H1 (cell line): ENCODE results near the gene GFM1. TPM values are rescaled to one million over a fixed set of nuclear protein-coding genes. Genes with fewer than 3 reads are reported as not detected.

Experiments used
- CTCF ChIA-PET: fragments of 300-600 bp; sonication (Branson Sonifier 250); formaldehyde crosslinking; loops from one replicate; lab custom pipeline; 2021; ENCODE audit not compliant: partially characterized antibody; lab: Charles Lee
- POLR2A ChIA-PET: fragments of 300-600 bp; sonication (Branson Sonifier 250); formaldehyde crosslinking; loops from one replicate; lab custom pipeline; 2021; ENCODE audit warnings: inconsistent platforms; ENCODE audit not compliant: partially characterized antibody; lab: Charles Lee
- DNase-seq, 2 experiments: peaks; one replicate each; pipeline versions ENCODE4 v3.0.0 to v3.0.0-alpha.2; 2010 to 2022; ENCODE audit warnings: low spot score in 2 of 2, low read depth in 1 of 2, mixed read lengths in 1 of 2
- FAIRE-seq: peaks from 2 replicates; lab custom pipeline; 2011; peaks lifted over from hg19 to GRCh38; lab: Jason Lieb, UNC
- H2AFZ ChIP-seq: 2 replicates; pipeline ENCODE4 v1.8.1; 2012; ENCODE audit warnings: low read length, inconsistent platforms
- H2AK5ac ChIP-seq: 2 replicates; pipeline ENCODE4 v1.6.1; 2013; ENCODE audit warnings: low read depth, low read length
- H2BK120ac ChIP-seq: replicated peaks from 2 replicates; pipeline ENCODE3; 2013; ENCODE audit warnings: low read depth, low read length, inconsistent platforms
- H2BK12ac ChIP-seq: 2 replicates; pipeline ENCODE4 v1.6.1; 2013; ENCODE audit warnings: low read depth, low read length
- H2BK15ac ChIP-seq: 2 replicates; pipeline ENCODE4 v1.6.1; 2013; ENCODE audit warnings: low read length
- H2BK20ac ChIP-seq: 2 replicates; pipeline ENCODE4 v1.6.1; 2013; ENCODE audit warnings: low read length
- H2BK5ac ChIP-seq: 2 replicates; pipeline ENCODE4 v1.6.1; 2013; ENCODE audit warnings: low read depth, low read length
- H3K14ac ChIP-seq: 2 replicates; pipeline ENCODE4 v1.6.1; 2013; ENCODE audit warnings: inconsistent platforms; ENCODE audit not compliant: insufficient read length
- H3K18ac ChIP-seq: 2 replicates; pipeline ENCODE4 v1.6.1; 2013; ENCODE audit warnings: low read length; ENCODE audit errors: extremely low read depth
- H3K23ac ChIP-seq: 2 replicates; pipeline ENCODE4 v1.6.1; 2013; ENCODE audit warnings: inconsistent platforms; ENCODE audit not compliant: insufficient read length
- H3K23me2 ChIP-seq: 2 replicates; pipeline ENCODE4 v1.6.1; 2013; ENCODE audit warnings: low read depth, low read length
- H3K27ac ChIP-seq: 2 replicates; pipeline ENCODE4 v1.6.1; 2011; ENCODE audit warnings: low read depth, low read length, inconsistent platforms
- H3K27me3 ChIP-seq, 4 experiments: replicated peaks in 1 of 4; 1 replicate in 1 of 4; 2 replicates in 3 of 4; pipeline versions ENCODE4 v1.6.1 to v1.8.1; 2011 to 2013; ENCODE audit warnings: low read length in 3 of 4, mild to moderate bottlenecking in 3 of 4, inconsistent platforms in 2 of 4, mixed read lengths in 2 of 4, moderate library complexity in 1 of 4; ENCODE audit not compliant: control insufficient read depth in 3 of 4, insufficient read depth in 3 of 4; ENCODE audit errors: extremely low read depth in 1 of 4
- H3K36me3 ChIP-seq, 4 experiments: 2 replicates each; pipeline versions ENCODE4 v1.6.1 to v1.8.1; 2011 to 2013; ENCODE audit warnings: mild to moderate bottlenecking in 4 of 4, low read length in 3 of 4, moderate library complexity in 2 of 4, control low read depth in 1 of 4, inconsistent platforms in 1 of 4; ENCODE audit not compliant: insufficient read depth in 4 of 4, control insufficient read depth in 2 of 4
- H3K4ac ChIP-seq: replicated peaks from 2 replicates; pipeline ENCODE3; 2013; ENCODE audit warnings: low read length, low read depth, mixed read lengths, inconsistent platforms; ENCODE audit not compliant: insufficient read length
- H3K4me1 ChIP-seq, 4 experiments: replicated peaks in 1 of 4; 1 replicate in 1 of 4; 2 replicates in 3 of 4; pipeline versions ENCODE4 v1.6.1 to v1.8.1; 2011 to 2013; ENCODE audit warnings: low read length in 3 of 4, inconsistent platforms in 2 of 4, mixed read lengths in 1 of 4; ENCODE audit not compliant: insufficient read depth in 4 of 4, control insufficient read depth in 3 of 4
- H3K4me2 ChIP-seq, 2 experiments: 2 replicates each; pipeline versions ENCODE4 v1.6.1 to v1.8.1; 2011 to 2013; ENCODE audit warnings: low read depth in 2 of 2, low read length in 2 of 2, control low read depth in 1 of 2, inconsistent platforms in 1 of 2, mild to moderate bottlenecking in 1 of 2; ENCODE audit not compliant: insufficient read depth in 1 of 2
- H3K4me3 ChIP-seq, 4 experiments: fragments of 200-600, 300-600 bp in 1 of 4; sonication (generic), shearing (Covaris generic), sonication (Bioruptor Twin) in 1 of 4; 2 replicates each; pipeline versions ENCODE4 v1.5.1 to v1.8.1; 2011 to 2016; ENCODE audit warnings: low read length in 4 of 4, low read depth in 3 of 4, control low read depth in 2 of 4, inconsistent platforms in 2 of 4, mild to moderate bottlenecking in 2 of 4, mixed read lengths in 1 of 4, moderate library complexity in 1 of 4; ENCODE audit not compliant: insufficient read depth in 2 of 4; ENCODE audit errors: extremely low read depth in 1 of 4
- H3K56ac ChIP-seq: replicated peaks from 2 replicates; pipeline ENCODE3; 2013; ENCODE audit warnings: low read depth, mild to moderate bottlenecking, mixed read lengths, low read length, inconsistent platforms; ENCODE audit not compliant: insufficient read length
- H3K79me1 ChIP-seq: 2 replicates; pipeline ENCODE4 v1.6.1; 2013; ENCODE audit warnings: low read depth, low read length, control low read depth
- H3K79me2 ChIP-seq, 2 experiments: 2 replicates each; pipeline versions ENCODE4 v1.6.1 to v1.8.1; 2012 to 2013; ENCODE audit warnings: low read length in 2 of 2, mild to moderate bottlenecking in 2 of 2, inconsistent platforms in 1 of 2; ENCODE audit not compliant: insufficient read depth in 2 of 2, control insufficient read depth in 1 of 2
- H3K9ac ChIP-seq, 4 experiments: replicated peaks in 1 of 4; 1 replicate in 1 of 4; 2 replicates in 3 of 4; pipeline versions ENCODE4 v1.6.1 to v1.8.1; 2011 to 2013; ENCODE audit warnings: low read depth in 3 of 4, low read length in 3 of 4, control low read depth in 2 of 4, mild to moderate bottlenecking in 2 of 4, moderate library complexity in 2 of 4, inconsistent platforms in 1 of 4; ENCODE audit errors: extremely low read depth in 1 of 4
- H3K9me3 ChIP-seq, 2 experiments: 2 replicates each; pipeline versions ENCODE4 v1.6.1 to v1.8.1; 2012 to 2013; ENCODE audit warnings: mild to moderate bottlenecking in 2 of 2, moderate library complexity in 2 of 2, control low read depth in 1 of 2, inconsistent platforms in 1 of 2, low read depth in 1 of 2, low read length in 1 of 2, mixed read lengths in 1 of 2; ENCODE audit not compliant: insufficient read depth in 2 of 2
- H4K20me1 ChIP-seq, 2 experiments: replicated peaks in 1 of 2; 2 replicates each; pipeline versions ENCODE3 to v1.8.1; 2011 to 2013; ENCODE audit warnings: inconsistent platforms in 2 of 2, low read length in 2 of 2, mild to moderate bottlenecking in 1 of 2; ENCODE audit not compliant: insufficient read depth in 2 of 2, control insufficient read depth in 1 of 2
- H4K5ac ChIP-seq: 2 replicates; pipeline ENCODE4 v1.6.1; 2013; ENCODE audit warnings: low read length, low read depth, mixed read lengths, inconsistent platforms; ENCODE audit not compliant: insufficient read length
- H4K8ac ChIP-seq: 2 replicates; pipeline ENCODE4 v1.8.0; 2013; ENCODE audit warnings: mild to moderate bottlenecking, moderate library complexity, low read length, inconsistent platforms; ENCODE audit not compliant: insufficient read depth; ENCODE audit errors: extremely low read depth
- H4K91ac ChIP-seq: replicated peaks from 2 replicates; pipeline ENCODE3; 2013; ENCODE audit warnings: low read length, mixed read lengths, inconsistent platforms; ENCODE audit not compliant: insufficient read length
- ATF3 ChIP-seq: IDR thresholded peaks from 2 replicates; pipeline ENCODE4 v1.6.1; 2011; ENCODE audit warnings: low read depth, mild to moderate bottlenecking, low read length; ENCODE audit not compliant: insufficient read depth
- CBX8 ChIP-seq: fragments of 300-800, 300-1000 bp; sonication (generic); IDR thresholded peaks from 2 replicates; pipeline ENCODE4 v1.7.1; 2016; ENCODE audit warnings: low read depth, low read length, borderline replicate concordance
- EP300 ChIP-seq, 2 experiments: IDR thresholded peaks; 1 replicate in 1 of 2; 2 replicates in 1 of 2; pipeline ENCODE4 v1.6.1; 2011 to 2012; ENCODE audit warnings: low read depth in 2 of 2, low read length in 2 of 2, mild to moderate bottlenecking in 2 of 2, borderline replicate concordance in 1 of 2, inconsistent platforms in 1 of 2, moderate library complexity in 1 of 2
- FOSL1 ChIP-seq: IDR thresholded peaks from 2 replicates; pipeline ENCODE4 v1.6.1; 2011; ENCODE audit warnings: mild to moderate bottlenecking, low read depth, low read length, moderate library complexity; ENCODE audit not compliant: insufficient read depth
- HDAC6 ChIP-seq: IDR thresholded peaks from one replicate; pipeline ENCODE4 v1.7.1; 2012; ENCODE audit warnings: low read depth, mild to moderate bottlenecking, inconsistent platforms, low read length, moderate library complexity
- WGBS, 2 experiments: shearing (Covaris generic) in 1 of 2; methylation state at CpG; one replicate each; pipeline versions ENCODE4 v1.1.6 to v1.1.7; 2013 to 2015; ENCODE audit warnings: low lambda C conversion rate in 2 of 2, mixed read lengths in 2 of 2, inconsistent platforms in 1 of 2, low coverage in 1 of 2, missing lambda C conversion rate in 1 of 2; ENCODE audit not compliant: insufficient replicate concordance in 2 of 2, insufficient coverage in 1 of 2, insufficient read length in 1 of 2; ENCODE audit errors: extremely low coverage in 1 of 2, missing lambda C conversion rate in 1 of 2; 5-methylcytosine and 5-hydroxymethylcytosine counted together
- polyA plus RNA-seq, 7 experiments: library from polyadenylated mRNA; depleted of rRNA in 3 of 7; stranded (reverse) in 5 of 7; unstranded in 2 of 7; fragments of >200 nt in 5 of 7; fragments of 200-250 nt in 2 of 7; gene quantifications; 1 replicate in 5 of 7; 2 replicates in 1 of 7; 4 replicates in 1 of 7; pipeline versions ENCODE4 v1.2.1 to v1.2.3, GENCODE V29; 2011 to 2013; ENCODE audit warnings: missing spikeins in 2 of 7, mixed read lengths in 2 of 7
- total RNA-seq: library from RNA; stranded (reverse); fragmentation: NEBNext Ultra II Directional; extraction: Animal tissue kit (Norgen Biotek cat#: 25700); gene quantifications from 2 replicates; pipeline ENCODE4 v1.2.1, GENCODE V29; 2021

The GFM1 gene
- total and polyA plus RNA-seq, 2 of the 8 experiments (the other 6 are each of a cell fraction or from before 2014, with no cell fraction given) = 10.9 to 45.3 TPM

- H4K8ac ChIP-seq = no peak overlapping the region
- no peaks in the 10 kb centered on the region for H3K4me1 ChIP-seq
- H3K18ac ChIP-seq = no peak overlapping the region
- DNase-seq (no peak), FAIRE-seq (no peak)
- H3K36me3 ChIP-seq = peaks cover 11 to 47% (median 19%) of the 10 kb centered on the region in 4 experiments; a peak in 7 of 8 replicates
- no peak overlapping the region for H3K23ac ChIP-seq
- POLR2A ChIA-PET = interaction anchor here (1.2 to 2.7 kb wide), 2 partner anchors 14 to 15 kb away, joined by 3 to 15 read pairs; partner anchors contain the start of gene GFM1
- H2BK20ac ChIP-seq = no peak overlapping the region
- CTCF ChIA-PET = interaction anchor here (0.5 to 3.9 kb wide), 33 partner anchors 8 to 606 kb away, joined by 3 to 48 read pairs (median 4); partner anchors contain the start of genes GFM1, LXN and MLF1
- WGBS, 2 experiments = 94% methylated on average over 7 of the region's 7 CpGs; no CpG with 5 or more reads in 1 of the 2 experiments
- no peak overlapping the region for H3K56ac ChIP-seq
- no peaks in the 10 kb centered on the region for H3K79me1 ChIP-seq
- no peaks in the 10 kb centered on the region for H4K20me1 ChIP-seq
- H4K5ac ChIP-seq = no peak overlapping the region
- no peak overlapping the region for H3K4ac ChIP-seq
- no peak overlapping the region for H2BK5ac ChIP-seq
- no peak overlapping the region for H2BK15ac ChIP-seq
- no peak overlapping the region for H4K91ac ChIP-seq
- H3K4me2 ChIP-seq = no peak overlapping the region
- H2BK120ac ChIP-seq = no peak overlapping the region
- no peak overlapping the region for H2BK12ac ChIP-seq
- no peaks in the 10 kb centered on the region for H3K79me2 ChIP-seq
- H3K27ac ChIP-seq = no peak overlapping the region
- no peak overlapping the region for H2AK5ac ChIP-seq
- no peaks in the 10 kb centered on the region for H3K27me3 ChIP-seq
- H3K9ac ChIP-seq = no peak overlapping the region
- no peaks in the 10 kb centered on the region for H3K23me2 ChIP-seq
- no peak overlapping the region for H3K4me3 ChIP-seq
- no peak overlapping the region for H3K14ac ChIP-seq
- H2AFZ ChIP-seq = no peak overlapping the region
- no peaks in the 10 kb centered on the region for H3K9me3 ChIP-seq
- TF ChIP-seq ATF3 = no peak
- TF ChIP-seq HDAC6 = no peak
- no peak for TF ChIP-seq CBX8
- no peak for TF ChIP-seq FOSL1
- no peak for TF ChIP-seq EP300 (IDR thresholded peaks at IDR 0.05; ENCODE audit: borderline replicate concordance in 1 of 2, low read depth in 2 of 2, low read length in 2 of 2)
Measured at GRCh38 chr3:158658889-158659288, 14.6 kb downstream of the GFM1 start.
